GM23248 (cell line): ENCODE data around the gene THSD7A. TPM values are rescaled to one million over a fixed set of nuclear protein-coding genes. Genes with fewer than 3 reads are reported as not detected.

Source experiments
- DNase-seq: peaks from one replicate; pipeline ENCODE4 v3.0.0-alpha.2; 2015
- H2AFZ ChIP-seq: fragments of 200-600 bp; sonication (generic); 2 replicates; pipeline ENCODE4 v1.6.1; 2016; ENCODE audit warnings: antibody characterized with exemption
- H3F3A ChIP-seq: fragments of 200-600 bp; sonication (generic); 2 replicates; pipeline ENCODE4 v1.6.1; 2016; ENCODE audit warnings: mild to moderate bottlenecking, antibody characterized with exemption, mixed run types; ENCODE audit not compliant: insufficient read depth
- H3K27ac ChIP-seq: fragments of 200-600 bp; sonication (generic); 2 replicates; pipeline ENCODE4 v1.5.1; 2016; ENCODE audit warnings: mild to moderate bottlenecking
- H3K27me3 ChIP-seq: fragments of 200-600 bp; sonication (generic); replicated peaks from 2 replicates; pipeline ENCODE4 v1.6.1; 2016; ENCODE audit warnings: mild to moderate bottlenecking; ENCODE audit not compliant: insufficient read depth
- H3K36me3 ChIP-seq: fragments of 200-600 bp; sonication (generic); 2 replicates; pipeline ENCODE4 v1.6.1; 2016; ENCODE audit warnings: low read depth, mild to moderate bottlenecking
- H3K4me1 ChIP-seq: fragments of 200-600 bp; sonication (generic); 2 replicates; pipeline ENCODE4 v1.6.1; 2016; ENCODE audit warnings: mild to moderate bottlenecking; ENCODE audit not compliant: insufficient read depth
- H3K4me2 ChIP-seq: fragments of 200-600 bp; sonication (generic); one replicate; pipeline ENCODE4 v1.6.1; 2016; ENCODE audit warnings: mild to moderate bottlenecking; ENCODE audit not compliant: unreplicated experiment
- H3K4me3 ChIP-seq: fragments of 200-600 bp; sonication (generic); 2 replicates; pipeline ENCODE4 v1.5.1; 2016; ENCODE audit warnings: mild to moderate bottlenecking
- H3K79me2 ChIP-seq: fragments of 200-600 bp; sonication (generic); 2 replicates; pipeline ENCODE4 v1.6.1; 2016; ENCODE audit warnings: mild to moderate bottlenecking; ENCODE audit not compliant: insufficient read depth
- H3K9ac ChIP-seq: fragments of 200-600 bp; sonication (generic); 2 replicates; pipeline ENCODE4 v1.6.1; 2016; ENCODE audit warnings: mild to moderate bottlenecking
- H3K9me2 ChIP-seq: fragments of 200-600 bp; sonication (generic); 2 replicates; pipeline ENCODE4 v1.6.1; 2016; ENCODE audit warnings: mixed run types, mild to moderate bottlenecking, moderate library complexity; ENCODE audit not compliant: insufficient read depth
- H3K9me3 ChIP-seq: fragments of 200-600 bp; sonication (generic); one replicate; pipeline ENCODE4 v1.6.1; 2017; ENCODE audit warnings: low read depth
- H4K20me1 ChIP-seq: fragments of 200-600 bp; sonication (generic); 2 replicates; pipeline ENCODE4 v1.6.0; 2016; ENCODE audit not compliant: insufficient read depth
- EZH2 ChIP-seq: fragments of 200-600 bp; sonication (generic); IDR thresholded peaks from 2 replicates; pipeline ENCODE4 v1.6.1; 2018; ENCODE audit warnings: antibody characterized with exemption, mild to moderate bottlenecking; ENCODE audit not compliant: insufficient read depth, poor library complexity, severe bottlenecking
- EZH2phosphoT487 ChIP-seq: fragments of 200-600 bp; sonication (generic); IDR thresholded peaks from 2 replicates; pipeline ENCODE4 v1.6.1; 2018; ENCODE audit warnings: antibody characterized with exemption, moderate library complexity, mild to moderate bottlenecking, low read depth; ENCODE audit not compliant: insufficient read depth
- WGBS, 2 experiments: methylation state at CpG; one replicate each; pipeline ENCODE4 v1.1.6; 2015 to 2017; ENCODE audit warnings: low lambda C conversion rate in 2 of 2, low coverage in 1 of 2; ENCODE audit errors: missing lambda C conversion rate in 2 of 2; 5-methylcytosine and 5-hydroxymethylcytosine counted together
- in situ Hi-C: fragments of 300-500 bp; cut with MboI; formaldehyde crosslinking; loops from 2 replicates; pipeline ENCODE4 v1.15.0; 2020
- polyA plus RNA-seq: library from polyadenylated mRNA; unstranded; fragments of >200 nt; fragmentation: Nextera tagmentation; extraction: Ambion mirVana; gene quantifications from 2 replicates; pipeline ENCODE4 v1.2.1, GENCODE V29; 2016
- total RNA-seq: library from RNA; depleted of rRNA; stranded (reverse); fragments of >200 nt; shearing (Covaris generic); gene quantifications from 2 replicates; pipeline ENCODE4 v1.2.3, GENCODE V29; 2014

THSD7A gene
- total and polyA plus RNA-seq, 2 experiments from 2014 or later, result not detected

DNA sequence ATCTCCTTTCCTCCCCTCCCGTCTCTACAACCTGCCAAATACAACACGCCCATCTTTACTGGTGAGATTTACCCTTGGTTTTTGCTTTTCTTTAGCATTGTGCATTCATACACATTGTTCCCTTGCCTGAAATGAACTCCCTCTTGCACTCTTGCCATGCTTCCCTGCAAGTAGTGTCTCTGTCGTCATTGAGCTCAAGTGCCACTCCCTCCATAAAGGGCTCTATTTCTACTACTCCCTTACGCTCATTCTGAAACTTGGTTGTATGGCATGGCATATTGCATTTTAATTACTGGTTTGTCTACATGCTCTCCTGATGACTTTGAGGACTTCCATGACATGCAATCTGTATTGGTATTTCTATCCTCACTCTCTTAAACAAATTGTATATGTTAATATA lies 242.7 kb downstream of the THSD7A start:
- Histone ChIP-seq H3K36me3 (no peaks in the 10 kb centered on the region), H3K4me2 (no peak overlapping the region), H3K79me2 (no peaks in the 10 kb centered on the region), H3K4me1 (no peaks in the 10 kb centered on the region), H2AFZ (no peak overlapping the region), H3K4me3 (no peak overlapping the region), H3F3A (no peaks in the 10 kb centered on the region), H3K9me3 (no peaks in the 10 kb centered on the region), H3K9ac (no peak overlapping the region), H3K27ac (no peak overlapping the region), H3K9me2 (peaks cover 2% of the 10 kb centered on the region; the same call in 1 of the 2 replicates), H4K20me1 (no peaks in the 10 kb centered on the region), H3K27me3 (no peaks in the 10 kb centered on the region)
- TF ChIP-seq EZH2phosphoT487 (no peak), EZH2 (no peak)
- DNase-seq, result no peak
- in situ Hi-C loops, result no loop called here
- 50 to 52% methylated on average over 4 of the region's 4 CpGs for whole genome bisulfite sequencing, 2 experiments

DNA sequence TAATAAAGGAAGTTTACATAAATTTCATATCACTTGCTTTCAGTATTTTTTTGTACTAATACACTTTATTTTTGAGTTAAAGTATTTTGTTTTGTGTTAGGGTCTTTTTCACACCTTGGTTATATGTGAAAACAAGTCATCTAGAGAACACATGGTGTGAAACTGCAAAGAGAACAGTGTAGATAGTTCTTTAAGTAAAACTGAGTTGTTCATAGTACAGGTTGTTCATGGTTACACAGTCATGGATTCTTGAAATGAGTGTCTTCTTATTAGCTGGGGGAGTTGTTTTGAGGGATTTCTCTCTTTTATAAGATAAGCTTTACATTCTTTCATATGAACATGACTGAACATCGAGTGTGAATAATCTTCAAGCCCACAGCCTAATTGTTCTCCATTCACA lies 244.2 kb downstream of the THSD7A start:
- Histone ChIP-seq H3K4me2 (no peak overlapping the region), H4K20me1 (no peaks in the 10 kb centered on the region), H3K9me2 (peaks cover 2% of the 10 kb centered on the region; the same call in 1 of the 2 replicates), H3K27ac (no peak overlapping the region), H3K36me3 (no peaks in the 10 kb centered on the region), H2AFZ (no peak overlapping the region), H3K9ac (no peak overlapping the region), H3K79me2 (no peaks in the 10 kb centered on the region), H3K27me3 (no peaks in the 10 kb centered on the region), H3K9me3 (no peaks in the 10 kb centered on the region), H3K4me1 (no peaks in the 10 kb centered on the region), H3K4me3 (no peak overlapping the region), H3F3A (no peaks in the 10 kb centered on the region)
- TF ChIP-seq EZH2, result no peak
- no peak for TF ChIP-seq EZH2phosphoT487
- no peak for DNase-seq
- in situ Hi-C loops, result no loop called here
- 49 to 70% methylated on average over 1 of the region's 1 CpG for WGBS, 2 experiments

DNA sequence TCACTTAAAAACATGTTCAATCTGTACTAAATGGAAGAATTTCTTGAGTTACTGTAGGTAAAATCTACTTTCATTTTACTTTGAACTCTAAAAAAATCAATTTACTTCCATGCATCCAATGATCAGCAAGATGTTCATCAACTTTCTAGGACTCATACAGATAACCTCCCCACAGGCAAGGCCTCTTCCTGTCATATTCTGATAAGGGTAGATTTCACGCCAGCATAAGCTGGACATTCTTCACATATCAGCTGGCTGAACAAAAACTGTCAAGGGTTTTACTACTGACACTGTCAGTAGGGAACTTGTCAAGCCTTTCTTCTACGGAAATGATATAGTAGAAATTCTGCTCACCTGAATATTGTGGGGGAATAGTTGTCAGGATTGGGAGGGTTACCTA lies 244.9 kb downstream of the THSD7A start:
- Histone ChIP-seq H3K36me3 (no peaks in the 10 kb centered on the region), H3K9ac (no peak overlapping the region), H3K9me3 (no peaks in the 10 kb centered on the region), H3K27me3 (no peaks in the 10 kb centered on the region), H3K27ac (no peak overlapping the region), H2AFZ (no peak overlapping the region), H3K9me2 (peaks cover 2% of the 10 kb centered on the region; the same call in 1 of the 2 replicates), H3K4me3 (no peak overlapping the region), H3F3A (no peaks in the 10 kb centered on the region), H4K20me1 (no peaks in the 10 kb centered on the region), H3K79me2 (no peaks in the 10 kb centered on the region), H3K4me1 (no peaks in the 10 kb centered on the region), H3K4me2 (no peak overlapping the region)
- DNase-seq, result no peak
- no peak for TF ChIP-seq EZH2phosphoT487
- TF ChIP-seq EZH2, result no peak
- in situ Hi-C loops, result no loop called here
- WGBS, 2 experiments, result 58 to 63% methylated on average over 2 of the region's 2 CpGs

DNA sequence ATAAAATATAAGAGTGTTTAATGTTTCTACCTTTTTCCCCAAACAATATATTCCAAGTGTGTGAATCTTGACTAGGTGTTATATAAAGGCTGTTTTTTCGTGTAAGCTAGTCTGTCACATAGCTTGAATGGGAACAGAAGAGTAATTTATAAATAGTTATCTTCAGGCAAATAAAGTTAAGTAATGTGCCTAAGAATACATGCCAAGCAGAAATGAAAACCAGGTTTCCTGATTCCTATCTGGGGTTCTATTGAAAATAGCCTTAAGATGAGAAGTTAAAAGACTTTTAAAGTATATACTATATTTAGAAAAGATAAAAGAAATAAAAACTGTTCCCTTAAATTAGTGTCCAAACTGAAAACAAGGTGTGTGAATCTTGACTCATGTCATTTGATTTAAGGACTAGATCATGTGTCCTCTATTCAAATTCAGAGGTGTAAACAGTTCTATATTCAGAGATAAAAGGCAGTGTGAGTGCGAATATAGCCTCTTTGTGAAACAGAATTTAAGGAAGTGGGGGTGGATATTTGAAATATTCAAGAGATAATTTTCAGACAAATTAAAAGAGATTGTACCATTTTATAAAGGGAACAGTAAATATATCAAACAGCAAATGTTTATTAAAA lies 247.5 kb downstream of the THSD7A start:
- H3K79me2 ChIP-seq, result no peaks in the 10 kb centered on the region
- WGBS, 2 experiments, result 1 to 12% methylated on average over 2 of the region's 2 CpGs

More for the DNA sequence above, 247.5 kb downstream of the THSD7A start:
- Histone ChIP-seq H2AFZ (no peak overlapping the region), H3K9ac (no peak overlapping the region), H4K20me1 (no peaks in the 10 kb centered on the region), H3K4me2 (no peak overlapping the region), H3K27ac (no peak overlapping the region), H3F3A (no peaks in the 10 kb centered on the region), H3K9me2 (no peaks in the 10 kb centered on the region), H3K27me3 (no peaks in the 10 kb centered on the region), H3K4me3 (no peak overlapping the region), H3K9me3 (no peaks in the 10 kb centered on the region), H3K36me3 (no peaks in the 10 kb centered on the region), H3K4me1 (no peaks in the 10 kb centered on the region)
- in situ Hi-C loops, result no loop called here
- DNase-seq, result no peak
- TF ChIP-seq EZH2 (no peak), EZH2phosphoT487 (no peak)
